Measurements from ENCODE around the gene AKT2. TPM values are rescaled to one million over a fixed set of nuclear protein-coding genes. Genes with fewer than 3 reads are reported as not detected.
"Not testable (repeated sequence)": the region's sequence is repeated elsewhere in the genome, so short reads cannot be mapped to it uniquely, and the experiment has no call there.

Gene AKT2
- total RNA-seq, 1 donor from 2014 or later, result 103 TPM

DNA sequence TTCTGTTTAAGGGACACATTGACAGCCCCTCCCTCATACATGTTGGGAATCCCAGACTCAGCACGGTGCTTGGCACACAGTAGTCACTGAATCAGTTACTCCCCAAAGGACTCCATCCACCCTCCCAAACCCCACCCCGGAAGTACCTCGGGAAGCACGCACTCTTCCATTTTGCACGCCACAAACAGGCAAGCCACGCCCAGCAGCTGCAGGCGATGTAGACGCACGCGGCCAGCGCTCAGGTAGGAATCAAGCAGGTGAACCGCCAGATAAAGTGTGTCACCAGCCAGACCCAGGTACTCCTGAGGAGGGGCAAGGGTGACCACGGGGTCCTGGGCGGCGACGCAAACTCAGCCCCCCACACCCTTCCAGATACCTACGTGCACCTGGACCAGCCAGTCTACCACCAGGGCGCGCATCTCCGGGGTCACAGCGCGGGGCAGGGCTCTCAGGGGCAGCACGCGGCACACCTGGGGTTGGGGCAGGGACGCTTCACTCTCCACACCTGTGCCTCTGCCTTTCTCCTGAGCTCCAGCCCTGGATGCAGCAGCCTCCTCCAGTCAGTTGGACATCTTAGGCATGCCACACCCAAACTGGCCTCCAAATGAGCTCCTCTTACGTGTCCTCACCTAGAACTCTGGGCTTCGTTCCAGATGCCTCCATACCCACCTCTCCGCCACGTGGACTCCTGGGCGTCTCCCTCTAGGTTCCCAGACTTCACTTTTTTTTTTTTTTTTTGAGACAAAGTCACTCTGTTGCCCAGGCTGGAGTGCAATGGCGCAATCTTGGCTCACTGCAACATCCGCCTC lies 60.6 kb downstream of the AKT2 start:
- Histone ChIP-seq H3K36me3 (no peaks in the 10 kb centered on the region), H3K27me3 (peaks cover 34% of the 10 kb centered on the region), H3K4me3 (no peak overlapping the region), H3K4me1 (peaks cover 16% of the 10 kb centered on the region), H3K27ac (no peak overlapping the region), H3K9me3 (no peaks in the 10 kb centered on the region)
- TF ChIP-seq, protein P1, sequence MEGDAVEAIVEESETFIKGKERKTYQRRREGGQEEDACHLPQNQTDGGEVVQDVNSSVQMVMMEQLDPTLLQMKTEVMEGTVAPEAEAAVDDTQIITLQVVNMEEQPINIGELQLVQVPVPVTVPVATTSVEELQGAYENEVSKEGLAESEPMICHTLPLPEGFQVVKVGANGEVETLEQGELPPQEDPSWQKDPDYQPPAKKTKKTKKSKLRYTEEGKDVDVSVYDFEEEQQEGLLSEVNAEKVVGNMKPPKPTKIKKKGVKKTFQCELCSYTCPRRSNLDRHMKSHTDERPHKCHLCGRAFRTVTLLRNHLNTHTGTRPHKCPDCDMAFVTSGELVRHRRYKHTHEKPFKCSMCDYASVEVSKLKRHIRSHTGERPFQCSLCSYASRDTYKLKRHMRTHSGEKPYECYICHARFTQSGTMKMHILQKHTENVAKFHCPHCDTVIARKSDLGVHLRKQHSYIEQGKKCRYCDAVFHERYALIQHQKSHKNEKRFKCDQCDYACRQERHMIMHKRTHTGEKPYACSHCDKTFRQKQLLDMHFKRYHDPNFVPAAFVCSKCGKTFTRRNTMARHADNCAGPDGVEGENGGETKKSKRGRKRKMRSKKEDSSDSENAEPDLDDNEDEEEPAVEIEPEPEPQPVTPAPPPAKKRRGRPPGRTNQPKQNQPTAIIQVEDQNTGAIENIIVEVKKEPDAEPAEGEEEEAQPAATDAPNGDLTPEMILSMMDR (IDR thresholded peaks at IDR 0.05), result no peak
- intact Hi-C loops (cut with DNase I), result no loop called here
- ATAC-seq, result no peak
- DNase-seq, result no peak

DNA sequence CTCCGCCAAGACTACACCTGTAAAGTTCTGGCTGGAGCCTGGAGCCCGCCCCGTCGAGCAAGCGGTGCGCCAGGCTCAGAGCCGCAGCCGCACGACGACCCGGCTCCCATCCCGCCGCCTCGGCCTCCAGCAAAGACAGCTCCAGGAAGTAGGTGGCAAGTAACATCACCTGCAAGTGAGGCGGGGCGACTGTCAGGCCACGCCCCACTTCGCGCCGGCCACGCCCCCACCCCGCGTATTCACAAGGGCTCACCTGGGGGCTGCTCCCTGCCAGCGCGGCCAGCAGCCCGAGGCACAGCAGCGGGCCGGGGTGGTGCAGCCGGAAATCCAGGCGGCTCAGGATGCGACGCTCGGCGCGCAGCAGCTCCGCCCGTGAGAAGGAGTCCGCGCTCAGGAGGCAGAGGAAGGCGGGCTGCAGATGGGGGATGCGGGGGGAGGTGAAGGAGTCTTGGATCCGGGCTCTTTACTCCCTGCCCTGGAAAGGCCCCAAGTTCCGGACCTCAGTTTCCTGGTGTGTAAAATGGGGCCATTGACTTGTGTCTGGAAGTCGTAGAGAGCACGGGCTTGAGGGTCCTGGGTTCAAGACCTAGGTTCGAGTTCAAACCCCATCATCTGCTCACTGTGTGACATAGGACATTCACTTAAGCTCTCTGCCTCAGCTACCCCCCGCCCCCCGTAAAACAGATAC lies 61.9 kb downstream of the AKT2 start:
- TF ChIP-seq, protein P1 (IDR thresholded peaks at IDR 0.05), result no peak
- intact Hi-C loops (cut with DNase I), result no loop called here
- H3K27ac ChIP-seq, result no peak overlapping the region
- no peak overlapping the region for H3K4me3 ChIP-seq
- DNase-seq (no peak), ATAC-seq (no peak)
- H3K27me3 ChIP-seq, result peaks cover 41% of the 10 kb centered on the region
- no peaks in the 10 kb centered on the region for H3K9me3 ChIP-seq
- H3K4me1 ChIP-seq, result peaks cover 16% of the 10 kb centered on the region
- no peaks in the 10 kb centered on the region for H3K36me3 ChIP-seq

DNA sequence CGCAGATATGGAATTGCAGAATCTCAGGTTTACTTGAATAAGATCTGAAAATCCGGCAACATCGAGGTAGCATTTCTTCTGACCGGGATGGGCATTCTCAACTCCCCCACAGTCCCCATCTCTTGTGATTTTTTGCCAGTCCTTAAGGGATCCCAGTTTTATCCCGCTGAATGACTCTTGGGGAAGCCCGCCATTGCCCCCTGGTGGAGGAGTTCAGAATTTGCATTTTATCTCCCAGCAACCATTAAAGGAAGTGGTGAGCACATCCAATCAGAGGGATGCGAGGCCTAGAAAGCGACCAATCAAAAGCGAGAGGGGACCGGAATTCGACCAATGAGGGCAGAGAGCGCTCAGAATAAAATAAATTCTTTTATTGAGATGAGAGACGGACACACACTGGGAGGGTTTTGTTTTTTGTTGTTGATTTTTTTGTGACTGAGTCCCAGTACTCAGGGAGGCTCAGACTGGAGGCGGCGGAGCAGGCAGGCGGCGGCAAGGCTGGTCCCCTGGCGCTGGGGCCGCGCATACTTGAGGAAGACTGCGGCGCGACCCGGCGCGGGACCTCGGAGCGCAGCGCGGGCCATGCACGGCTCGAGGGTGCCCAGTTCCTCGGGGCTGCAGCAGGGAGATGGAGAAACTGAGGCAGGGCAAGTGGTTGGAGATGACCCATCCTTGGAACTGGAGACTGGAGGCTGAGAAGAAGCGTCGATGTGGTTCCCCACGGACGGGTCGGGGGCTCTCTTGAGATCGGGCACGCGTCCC lies 63.1 kb downstream of the AKT2 start:
- H3K27me3 ChIP-seq, result peaks cover 54% of the 10 kb centered on the region
- DNase-seq, result no peak
- H3K4me3 ChIP-seq, result no peak overlapping the region
- intact Hi-C loops (cut with DNase I), result no loop called here
- no peaks in the 10 kb centered on the region for H3K9me3 ChIP-seq
- no peaks in the 10 kb centered on the region for H3K36me3 ChIP-seq
- TF ChIP-seq, protein P1 (IDR thresholded peaks at IDR 0.05), result peak; percentile 90
- ATAC-seq, result peak; percentile 91
- H3K4me1 ChIP-seq, result peaks cover 16% of the 10 kb centered on the region
- no peak overlapping the region for H3K27ac ChIP-seq

DNA sequence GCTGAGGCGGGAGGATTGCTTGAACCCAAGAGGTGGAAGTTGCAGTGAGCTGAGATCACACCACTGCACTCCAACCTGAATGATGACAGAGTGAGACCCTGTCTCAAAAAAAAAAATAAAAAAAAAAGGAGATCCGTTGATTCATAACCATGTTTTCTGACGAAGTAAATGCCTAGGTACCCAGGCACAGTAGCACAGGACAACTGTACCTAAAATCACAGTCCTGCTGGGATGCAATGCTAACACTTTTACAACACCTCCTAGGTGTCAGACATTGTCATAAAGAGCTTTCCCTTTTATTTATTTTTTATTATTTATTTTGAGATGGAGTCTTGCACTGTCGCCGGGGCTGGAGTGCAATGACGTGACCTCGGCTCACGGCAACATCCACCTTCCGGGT lies 64.5 kb downstream of the AKT2 start:
- Histone ChIP-seq H3K36me3 (no peaks in the 10 kb centered on the region), H3K4me1 (peaks cover 4% of the 10 kb centered on the region), H3K4me3 (no peak overlapping the region), H3K27ac (no peak overlapping the region), H3K27me3 (peaks cover 54% of the 10 kb centered on the region), H3K9me3 (no peaks in the 10 kb centered on the region)
- no peak for ATAC-seq
- TF ChIP-seq, protein P1 (IDR thresholded peaks at IDR 0.05), result no peak
- intact Hi-C loops (cut with DNase I), result no loop called here
- no peak for DNase-seq

DNA sequence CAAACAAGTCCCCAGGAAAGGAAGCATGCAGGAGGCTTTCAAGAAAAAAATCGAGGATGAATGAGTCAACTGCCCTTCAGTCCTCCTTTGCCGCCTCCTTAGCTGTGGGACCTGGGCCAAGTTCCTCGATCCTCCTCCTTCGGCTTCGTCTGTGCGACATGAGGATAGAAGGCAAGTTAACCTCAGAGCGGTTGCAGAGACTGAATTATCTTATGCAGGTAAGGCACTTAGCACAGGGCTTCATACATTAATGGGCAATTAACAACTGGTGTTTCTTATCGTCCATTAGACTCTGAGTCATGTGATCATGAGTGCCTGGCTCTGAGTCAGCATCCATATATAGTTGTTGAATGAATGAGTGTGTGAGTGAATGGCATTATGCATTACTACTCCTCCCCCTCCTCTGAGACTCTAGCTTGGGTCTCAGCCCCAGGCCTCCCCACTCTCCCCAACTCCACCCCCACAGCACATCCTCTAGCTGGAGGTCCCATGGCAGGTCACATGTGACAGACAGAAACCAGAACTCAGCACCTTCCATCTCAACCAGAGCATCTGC lies 65.3 kb downstream of the AKT2 start:
- H3K9me3 ChIP-seq, result no peaks in the 10 kb centered on the region
- H3K4me1 ChIP-seq, result peaks cover 4% of the 10 kb centered on the region
- no peak overlapping the region for H3K27ac ChIP-seq
- H3K4me3 ChIP-seq, result no peak overlapping the region
- H3K36me3 ChIP-seq, result no peaks in the 10 kb centered on the region
- TF ChIP-seq, protein P1 (IDR thresholded peaks at IDR 0.05), result no peak
- H3K27me3 ChIP-seq, result peaks cover 47% of the 10 kb centered on the region
- ATAC-seq, result no peak
- DNase-seq, result no peak
- intact Hi-C loops (cut with DNase I), result loop anchor here (5.0 kb wide), 1 partner anchor 62 kb away; no protein-coding TSS in a partner anchor

DNA sequence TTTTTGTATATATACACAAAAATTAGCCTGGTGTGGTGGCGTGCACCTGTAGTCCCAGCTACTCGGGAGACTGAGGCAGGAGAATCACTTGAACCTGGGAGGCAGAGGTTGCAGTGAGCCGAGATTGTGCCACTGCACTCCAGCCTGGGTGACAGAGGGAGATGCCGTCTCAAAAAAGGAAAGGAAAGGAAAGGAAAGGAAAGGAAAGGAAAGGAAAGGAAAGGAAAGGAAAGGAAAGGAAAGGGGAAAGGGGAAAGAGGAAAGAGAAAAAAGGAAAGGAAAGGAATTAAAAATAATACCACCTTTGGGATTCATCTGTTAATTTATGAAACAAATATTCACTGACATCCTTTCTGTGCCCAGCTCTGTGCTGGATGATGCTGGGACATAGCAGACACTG lies 66.1 kb downstream of the AKT2 start:
- not testable (repeated sequence) for H3K4me1 ChIP-seq, H3K9me3 ChIP-seq, H3K27ac ChIP-seq, H3K4me3 ChIP-seq, DNase-seq, H3K36me3 ChIP-seq, ATAC-seq
- intact Hi-C loops (cut with DNase I), result loop anchor here (5.0 kb wide), 1 partner anchor 62 kb away; no protein-coding TSS in a partner anchor
- H3K27me3 ChIP-seq, result peaks cover 39% of the 10 kb centered on the region
